Coronary artery (tissue), 2 donors: ENCODE measurements around the gene ZNF165.

Experiments used
- DNase-seq: peaks from one replicate; pipeline ENCODE4 v3.0.0-alpha.2; 2017; ENCODE audit warnings: low spot score
- H3K27ac ChIP-seq, 2 donors: fragments of 200-600 bp; sonication (generic); one replicate each; pipeline ENCODE4 v1.5.1; 2016 to 2019
- H3K4me3 ChIP-seq: fragments of 200-600 bp; sonication (generic); 2 replicates; pipeline ENCODE4 v1.5.1; 2016; ENCODE audit warnings: mild to moderate bottlenecking, moderate library complexity
- TF ChIP-seq, protein P1 (sequence below): fragments of 200-600 bp; sonication (generic); IDR thresholded peaks from one replicate; pipeline ENCODE4 v1.5.1; 2019; ENCODE audit warnings: antibody characterized with exemption

The ZNF165 gene

DNA sequence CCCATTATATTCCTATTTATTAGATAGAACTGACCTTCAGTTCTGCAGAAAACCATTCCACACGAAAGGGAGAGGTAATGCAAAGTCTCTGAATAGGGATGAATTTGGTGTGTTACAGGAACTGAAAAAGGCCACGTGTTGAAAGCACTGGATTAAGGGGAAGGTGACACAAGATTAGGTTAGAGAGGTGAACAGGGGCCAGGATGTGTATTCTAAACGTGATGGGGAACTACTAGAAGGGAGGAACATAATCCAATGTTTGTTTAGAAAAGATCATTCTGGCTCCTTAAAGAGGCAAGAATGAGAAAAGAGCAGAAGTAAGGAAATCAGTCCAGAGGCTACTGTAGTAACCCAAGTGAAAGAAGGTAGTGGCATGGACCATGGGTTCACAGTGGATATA lies 55.0 kb downstream of the ZNF165 start:
- Histone ChIP-seq H3K4me3 (peak overlapping the region; percentile 81), H3K27ac (no peak overlapping the region)
- TF ChIP-seq, protein P1, sequence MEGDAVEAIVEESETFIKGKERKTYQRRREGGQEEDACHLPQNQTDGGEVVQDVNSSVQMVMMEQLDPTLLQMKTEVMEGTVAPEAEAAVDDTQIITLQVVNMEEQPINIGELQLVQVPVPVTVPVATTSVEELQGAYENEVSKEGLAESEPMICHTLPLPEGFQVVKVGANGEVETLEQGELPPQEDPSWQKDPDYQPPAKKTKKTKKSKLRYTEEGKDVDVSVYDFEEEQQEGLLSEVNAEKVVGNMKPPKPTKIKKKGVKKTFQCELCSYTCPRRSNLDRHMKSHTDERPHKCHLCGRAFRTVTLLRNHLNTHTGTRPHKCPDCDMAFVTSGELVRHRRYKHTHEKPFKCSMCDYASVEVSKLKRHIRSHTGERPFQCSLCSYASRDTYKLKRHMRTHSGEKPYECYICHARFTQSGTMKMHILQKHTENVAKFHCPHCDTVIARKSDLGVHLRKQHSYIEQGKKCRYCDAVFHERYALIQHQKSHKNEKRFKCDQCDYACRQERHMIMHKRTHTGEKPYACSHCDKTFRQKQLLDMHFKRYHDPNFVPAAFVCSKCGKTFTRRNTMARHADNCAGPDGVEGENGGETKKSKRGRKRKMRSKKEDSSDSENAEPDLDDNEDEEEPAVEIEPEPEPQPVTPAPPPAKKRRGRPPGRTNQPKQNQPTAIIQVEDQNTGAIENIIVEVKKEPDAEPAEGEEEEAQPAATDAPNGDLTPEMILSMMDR: no peak
- no peak for DNase-seq

DNA sequence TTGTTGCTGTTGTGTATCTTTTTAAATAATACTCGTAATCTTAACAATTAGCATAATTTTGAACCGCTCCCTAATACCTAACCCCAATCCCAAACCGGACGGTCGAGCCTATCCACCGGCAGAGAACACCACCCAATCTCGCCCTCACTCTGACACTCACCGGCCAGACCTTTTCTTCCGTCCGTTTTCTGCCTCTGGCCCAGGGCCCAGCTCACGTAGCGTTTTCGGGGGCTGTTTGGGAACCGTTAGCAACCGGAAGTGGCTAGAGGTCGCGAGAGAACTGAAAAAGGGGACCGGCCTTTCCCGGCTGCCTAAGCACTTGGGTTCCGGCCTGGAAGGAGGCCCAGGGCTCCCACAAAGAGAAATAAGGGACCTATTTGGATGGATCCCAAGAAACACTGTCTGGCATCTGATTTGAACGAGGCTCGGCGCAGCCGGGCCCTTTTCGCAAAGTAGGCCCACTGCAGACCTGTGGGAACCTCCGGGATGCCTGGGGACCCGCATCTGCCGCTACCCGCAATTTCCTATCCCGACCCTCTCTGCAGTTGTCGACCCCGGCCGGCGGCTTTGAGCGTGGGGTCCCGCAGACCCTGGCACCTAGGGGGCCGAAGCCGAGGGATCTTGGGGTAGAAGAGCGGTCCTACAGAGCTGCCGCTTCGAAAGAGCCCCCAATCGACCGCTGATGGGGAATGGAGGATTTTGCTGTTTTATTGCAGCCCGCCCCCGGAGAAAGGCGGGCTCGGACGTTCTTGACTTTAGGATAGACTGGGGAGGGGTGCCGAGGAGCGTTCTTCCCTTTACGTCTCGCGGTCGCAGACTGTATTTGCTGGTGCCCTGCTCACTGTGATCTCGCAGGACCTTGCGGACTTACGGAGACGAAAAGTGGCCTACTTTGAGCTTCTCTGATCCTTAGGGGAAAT lies 56.5 kb downstream of the ZNF165 start:
- TF ChIP-seq, protein P1: no peak
- DNase-seq: peak; percentile 95
- Histone ChIP-seq H3K4me3 (peak overlapping the region; percentile 81), H3K27ac (peak overlapping the region; percentile 94)

DNA sequence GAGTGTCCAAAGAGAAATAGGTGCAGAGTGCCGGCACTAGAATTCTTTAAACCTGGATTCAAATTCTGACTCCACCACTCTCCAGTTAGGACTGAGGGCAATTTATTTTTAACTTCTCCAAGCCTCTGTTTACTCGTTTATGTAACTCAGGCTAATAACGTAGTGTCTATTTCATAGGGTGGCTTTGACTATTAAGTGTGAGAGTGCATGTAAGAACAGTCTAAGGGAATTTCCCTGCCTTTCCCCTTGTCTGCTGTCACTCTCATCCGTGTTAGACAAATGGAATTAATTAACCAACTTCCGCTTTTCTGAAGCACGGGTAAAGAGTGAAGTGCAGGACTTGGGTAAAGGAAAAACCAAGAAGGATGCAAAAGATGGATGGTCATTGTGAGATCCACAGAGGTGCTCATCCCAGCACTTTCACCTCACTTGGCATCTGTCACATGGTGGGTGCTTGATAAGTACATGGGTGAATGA lies 57.2 kb downstream of the ZNF165 start:
- TF ChIP-seq, protein P1: no peak
- H3K4me3 ChIP-seq: peak overlapping the region; percentile 81
- H3K27ac ChIP-seq: peak overlapping the region; percentile 94
- DNase-seq: no peak
